Breast epithelium (tissue), 3 donors: ENCODE measurements around the gene PCYT1B.

Experiments
- POLR2A ChIP-seq: fragments of 450-650 bp; IDR thresholded peaks from one replicate; pipeline ENCODE4 v1.6.1; 2016; ENCODE audit warnings: antibody characterized with exemption, mild to moderate bottlenecking, moderate library complexity
- POLR2AphosphoS5 ChIP-seq, 3 donors: sonication (generic); formaldehyde crosslinking; IDR thresholded peaks; one replicate each; pipeline ENCODE4 v1.6.1; 2017; ENCODE audit warnings: antibody characterized with exemption in 3 of 3
- TF ChIP-seq, protein P1 (sequence below), 3 donors: fragments of 450-650 bp; IDR thresholded peaks; one replicate each; pipeline ENCODE4 v1.5.1; 2016 to 2017; ENCODE audit warnings: antibody characterized with exemption in 3 of 3, mild to moderate bottlenecking in 3 of 3, moderate library complexity in 3 of 3

DNA sequence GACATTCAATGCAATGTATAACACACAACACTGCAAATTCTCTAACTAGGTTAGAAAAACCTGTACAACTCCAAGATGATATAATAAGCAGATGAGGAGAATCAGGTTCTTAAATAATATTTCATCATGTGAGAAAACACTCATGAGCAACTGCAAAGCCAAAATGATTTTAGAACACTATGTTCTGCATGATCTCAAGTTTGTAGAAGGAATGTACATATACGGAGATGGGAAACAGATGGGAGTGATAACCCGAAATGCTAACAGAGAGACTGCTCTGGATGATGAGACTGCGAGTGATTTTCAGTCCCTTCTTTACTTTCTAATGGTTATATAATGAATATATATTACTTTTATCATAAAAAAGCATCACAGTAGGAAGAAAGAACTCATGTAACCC is 80.9 kb downstream of the PCYT1B start:
- TF ChIP-seq POLR2A (no peak), POLR2AphosphoS5 (IDR thresholded peaks at IDR 0.05) (no peak)
- TF ChIP-seq, protein P1, sequence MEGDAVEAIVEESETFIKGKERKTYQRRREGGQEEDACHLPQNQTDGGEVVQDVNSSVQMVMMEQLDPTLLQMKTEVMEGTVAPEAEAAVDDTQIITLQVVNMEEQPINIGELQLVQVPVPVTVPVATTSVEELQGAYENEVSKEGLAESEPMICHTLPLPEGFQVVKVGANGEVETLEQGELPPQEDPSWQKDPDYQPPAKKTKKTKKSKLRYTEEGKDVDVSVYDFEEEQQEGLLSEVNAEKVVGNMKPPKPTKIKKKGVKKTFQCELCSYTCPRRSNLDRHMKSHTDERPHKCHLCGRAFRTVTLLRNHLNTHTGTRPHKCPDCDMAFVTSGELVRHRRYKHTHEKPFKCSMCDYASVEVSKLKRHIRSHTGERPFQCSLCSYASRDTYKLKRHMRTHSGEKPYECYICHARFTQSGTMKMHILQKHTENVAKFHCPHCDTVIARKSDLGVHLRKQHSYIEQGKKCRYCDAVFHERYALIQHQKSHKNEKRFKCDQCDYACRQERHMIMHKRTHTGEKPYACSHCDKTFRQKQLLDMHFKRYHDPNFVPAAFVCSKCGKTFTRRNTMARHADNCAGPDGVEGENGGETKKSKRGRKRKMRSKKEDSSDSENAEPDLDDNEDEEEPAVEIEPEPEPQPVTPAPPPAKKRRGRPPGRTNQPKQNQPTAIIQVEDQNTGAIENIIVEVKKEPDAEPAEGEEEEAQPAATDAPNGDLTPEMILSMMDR (IDR thresholded peaks at IDR 0.05) = no peak
